Bronchial epithelial cell (primary cell): Measurements from ENCODE around the gene CUL7. TPM values are rescaled to one million over a fixed set of nuclear protein-coding genes. Genes with fewer than 3 reads are reported as not detected.
"Not testable (repeated sequence)": the region's sequence is repeated elsewhere in the genome, so short reads cannot be mapped to it uniquely, and the experiment has no call there.

Experiments used
- DNase-seq: peaks from one replicate; pipeline ENCODE4 v3.0.0-alpha.2; 2010; ENCODE audit warnings: low read depth
- FAIRE-seq: peaks from 2 replicates; lab custom pipeline; 2011; peaks lifted over from hg19 to GRCh38; lab: Jason Lieb, UNC
- H3K27me3 ChIP-seq: 2 replicates; pipeline ENCODE4 v1.5.1; 2011; ENCODE audit warnings: low read length; ENCODE audit not compliant: control insufficient read depth, insufficient read depth
- H3K36me3 ChIP-seq: 2 replicates; pipeline ENCODE4 v1.5.1; 2011; ENCODE audit warnings: low read length; ENCODE audit not compliant: control insufficient read depth, insufficient read depth
- H3K4me3 ChIP-seq: 2 replicates; pipeline ENCODE4 v1.5.1; 2011; ENCODE audit warnings: mild to moderate bottlenecking, low read depth, low read length, control low read depth
- CTCF ChIP-seq: IDR thresholded peaks from 2 replicates; pipeline ENCODE4 v1.5.1; 2011; ENCODE audit warnings: mild to moderate bottlenecking, moderate library complexity, low read length, control low read depth, inconsistent platforms; ENCODE audit not compliant: insufficient read depth, severe bottlenecking
- total RNA-seq: library from RNA; depleted of rRNA; stranded (reverse); fragments of >200 nt; gene quantifications from 2 replicates; pipeline ENCODE4 v1.2.1, GENCODE V29; 2014

Gene CUL7
- total RNA-seq, 1 donor from 2014 or later = 20.5 TPM

GRCh38 chr6:43082806-43083655 lies 29.4 kb upstream of the CUL7 start:
- TF ChIP-seq CTCF = no peak
- Histone ChIP-seq H3K4me3 (no peak overlapping the region), H3K27me3 (no peaks in the 10 kb centered on the region), H3K36me3 (no peaks in the 10 kb centered on the region)
- DNase-seq (no peak), FAIRE-seq (no peak)

- not testable (repeated sequence) for DNase-seq, H3K36me3 ChIP-seq, H3K4me3 ChIP-seq, H3K27me3 ChIP-seq, FAIRE-seq
Observed at GRCh38 chr6:43081922-43082321, 28.3 kb upstream of the CUL7 start.

GRCh38 chr6:43081043-43081442 lies 27.4 kb upstream of the CUL7 start:
- Histone ChIP-seq H3K4me3 (no peak overlapping the region), H3K27me3 (no peaks in the 10 kb centered on the region), H3K36me3 (no peaks in the 10 kb centered on the region)
- DNase-seq (no peak), FAIRE-seq (no peak)
- TF ChIP-seq CTCF = no peak

GRCh38 chr6:43078691-43079090 lies 25.0 kb upstream of the CUL7 start:
- FAIRE-seq = no peak
- H3K36me3 ChIP-seq = no peaks in the 10 kb centered on the region

GRCh38 chr6:43077981-43078511 lies 24.4 kb upstream of the CUL7 start:
- H3K4me3 ChIP-seq = peak overlapping the region; percentile 83
- FAIRE-seq (no peak), DNase-seq (no peak)
- no peaks in the 10 kb centered on the region for H3K27me3 ChIP-seq
- TF ChIP-seq CTCF = no peak
- no peaks in the 10 kb centered on the region for H3K36me3 ChIP-seq

More at GRCh38 chr6:43078691-43079090, 25.0 kb upstream of the CUL7 start:
- Histone ChIP-seq H3K27me3 (no peaks in the 10 kb centered on the region), H3K4me3 (no peak overlapping the region)
- TF ChIP-seq CTCF = no peak
- no peak for DNase-seq

- H3K4me3 ChIP-seq = peak overlapping the region; percentile 83
- FAIRE-seq = no peak
- H3K27me3 ChIP-seq = no peaks in the 10 kb centered on the region
- no peak for TF ChIP-seq CTCF
- no peaks in the 10 kb centered on the region for H3K36me3 ChIP-seq
- peak; percentile 58 for DNase-seq
Observed at GRCh38 chr6:43077333-43077809, 23.7 kb upstream of the CUL7 start.
